Measurements from ENCODE around the gene MYADML2. TPM values are rescaled to one million over a fixed set of nuclear protein-coding genes. Genes with fewer than 3 reads are reported as not detected.

The MYADML2 gene
- total and polyA plus RNA-seq, 2 of the 8 experiments (the other 6 are each of a cell fraction or from before 2014, with no cell fraction given) = 0.26 to 0.47 TPM

GRCh38 chr17:81964081-81964849 is 17.2 kb upstream of the MYADML2 start:
- no peak overlapping the region; the same call in 1 of the 2 replicates for H4K8ac ChIP-seq (ENCODE audit: extremely low read depth, insufficient read depth, low read length)
- H3K4me3 ChIP-seq (ENCODE audit: extremely low read depth in 1 of 4, insufficient read depth in 2 of 4, low read depth in 3 of 4, low read length in 4 of 4) = no peak overlapping the region
- peaks cover 0 to 13% (median 0%) of the 10 kb centered on the region in 4 experiments; a peak in 1 of 8 replicates for H3K36me3 ChIP-seq (ENCODE audit: control insufficient read depth in 2 of 4, insufficient read depth in 4 of 4, low read length in 3 of 4)
- no peak for FAIRE-seq
- H3K18ac ChIP-seq (ENCODE audit: extremely low read depth, low read length) = no peak overlapping the region
- H2BK20ac ChIP-seq (ENCODE audit: low read length) = no peak overlapping the region
- peaks cover 4% of the 10 kb centered on the region; the same call in 1 of the 2 replicates for H3K23me2 ChIP-seq (ENCODE audit: low read depth, low read length)
- no peaks in the 10 kb centered on the region for H3K79me1 ChIP-seq (ENCODE audit: low read depth, low read length)
- no peak overlapping the region for H3K56ac ChIP-seq (replicated peaks; ENCODE audit: insufficient read length, low read depth, low read length)
- no peak overlapping the region for H4K91ac ChIP-seq (replicated peaks; ENCODE audit: insufficient read length, low read length)
- H2BK12ac ChIP-seq (ENCODE audit: low read depth, low read length) = 0 out of 2 replicates have a peak overlapping the region, but pooled peaks have one; percentile 9
- H4K20me1 ChIP-seq (replicated peaks in 1 of 2; ENCODE audit: control insufficient read depth in 1 of 2, insufficient read depth in 2 of 2, low read length in 2 of 2) = peaks cover 2 to 3% of the 10 kb centered on the region in 2 experiments
- H3K9me3 ChIP-seq (ENCODE audit: insufficient read depth in 2 of 2, low read depth in 1 of 2, low read length in 1 of 2) = no peaks in the 10 kb centered on the region
- no peak overlapping the region for H2BK120ac ChIP-seq (replicated peaks; ENCODE audit: low read depth, low read length)
- 0 out of 2 replicates have a peak overlapping the region, but pooled peaks have one; percentile 81 for H2BK15ac ChIP-seq (ENCODE audit: low read length)
- H3K79me2 ChIP-seq (ENCODE audit: control insufficient read depth in 1 of 2, insufficient read depth in 2 of 2, low read length in 2 of 2) = no peaks in the 10 kb centered on the region
- POLR2A ChIA-PET (ENCODE audit: partially characterized antibody) = interaction anchor here (0.6 to 1.4 kb wide), 3 partner anchors 11 to 33 kb away, joined by 3 to 4 read pairs (median 3); no protein-coding TSS in a partner anchor
- DNase-seq (ENCODE audit: low read depth in 1 of 2, low spot score in 2 of 2) = no peak
- peaks cover 30 to 76% (median 66%) of the 10 kb centered on the region in 4 experiments for H3K27me3 ChIP-seq (replicated peaks in 1 of 4; ENCODE audit: control insufficient read depth in 3 of 4, extremely low read depth in 1 of 4, insufficient read depth in 3 of 4, low read length in 3 of 4)
- H2AFZ ChIP-seq (ENCODE audit: low read length) = no peak overlapping the region
- H3K9ac ChIP-seq (replicated peaks in 1 of 4; ENCODE audit: extremely low read depth in 1 of 4, low read depth in 3 of 4, low read length in 3 of 4) = no peak overlapping the region
- H3K27ac ChIP-seq (ENCODE audit: low read depth, low read length) = no peak overlapping the region
- CTCF ChIA-PET (ENCODE audit: partially characterized antibody) = interaction anchor here (2.1 to 5.1 kb wide), 3 partner anchors 11 to 56 kb away, joined by 6 to 22 read pairs (median 6); partner anchors contain the start of gene ASPSCR1
- no peak overlapping the region for H2BK5ac ChIP-seq (ENCODE audit: low read depth, low read length)
- 88% methylated on average over 22 of the region's 22 CpGs; no CpG with 5 or more reads in 1 of the 2 experiments for WGBS, 2 experiments (ENCODE audit: extremely low coverage in 1 of 2, insufficient coverage in 1 of 2, insufficient read length in 1 of 2, insufficient replicate concordance in 2 of 2, low coverage in 1 of 2, low lambda C conversion rate in 2 of 2, missing lambda C conversion rate in 1 of 2)
- no peak overlapping the region for H2AK5ac ChIP-seq (ENCODE audit: low read depth, low read length)
- no peak overlapping the region for H3K4ac ChIP-seq (replicated peaks; ENCODE audit: insufficient read length, low read depth, low read length)
- H3K23ac ChIP-seq (ENCODE audit: insufficient read length) = no peak overlapping the region
- no peak overlapping the region for H4K5ac ChIP-seq (ENCODE audit: insufficient read length, low read depth, low read length)
- no peak overlapping the region for H3K4me2 ChIP-seq (ENCODE audit: insufficient read depth in 1 of 2, low read depth in 2 of 2, low read length in 2 of 2)
- H3K4me1 ChIP-seq (replicated peaks in 1 of 4; ENCODE audit: control insufficient read depth in 3 of 4, insufficient read depth in 4 of 4, low read length in 3 of 4) = peaks cover 0 to 25% (median 16%) of the 10 kb centered on the region in 4 experiments; a peak in 6 of 7 replicates
- H3K14ac ChIP-seq (ENCODE audit: insufficient read length) = no peak overlapping the region
- no peak for TF ChIP-seq SP1 (IDR thresholded peaks at IDR 0.05; ENCODE audit: low read depth, low read length)
- TF ChIP-seq TAF1 (IDR thresholded peaks at IDR 0.05; ENCODE audit: low read depth, low read length) = no peak
- TF ChIP-seq GTF2F1 (IDR thresholded peaks at IDR 0.05; ENCODE audit: borderline replicate concordance, low read depth, low read length) = no peak
- no peak for TF ChIP-seq FOSL1 (IDR thresholded peaks at IDR 0.05; ENCODE audit: insufficient read depth, low read depth, low read length)
- no peak for TF ChIP-seq ATF3 (IDR thresholded peaks at IDR 0.05; ENCODE audit: insufficient read depth, low read depth, low read length)
- no peak for TF ChIP-seq GABPA (IDR thresholded peaks at IDR 0.05; ENCODE audit: borderline replicate concordance, insufficient read depth, low read length)
- no peak for TF ChIP-seq RXRA (IDR thresholded peaks at IDR 0.05; ENCODE audit: insufficient read depth, low read depth, low read length)
- TF ChIP-seq RAD21 (IDR thresholded peaks at IDR 0.05 in 1 of 2, conservative IDR thresholded peaks at IDR 0.05 in 1 of 2; ENCODE audit: low read depth in 2 of 2, low read length in 2 of 2) = no peak
